ENCODE measurements around the gene CRYGN. TPM values are rescaled to one million over a fixed set of nuclear protein-coding genes. Genes with fewer than 3 reads are reported as not detected.

The CRYGN gene
- total RNA-seq, 1 donor from 2014 or later: not detected

DNA sequence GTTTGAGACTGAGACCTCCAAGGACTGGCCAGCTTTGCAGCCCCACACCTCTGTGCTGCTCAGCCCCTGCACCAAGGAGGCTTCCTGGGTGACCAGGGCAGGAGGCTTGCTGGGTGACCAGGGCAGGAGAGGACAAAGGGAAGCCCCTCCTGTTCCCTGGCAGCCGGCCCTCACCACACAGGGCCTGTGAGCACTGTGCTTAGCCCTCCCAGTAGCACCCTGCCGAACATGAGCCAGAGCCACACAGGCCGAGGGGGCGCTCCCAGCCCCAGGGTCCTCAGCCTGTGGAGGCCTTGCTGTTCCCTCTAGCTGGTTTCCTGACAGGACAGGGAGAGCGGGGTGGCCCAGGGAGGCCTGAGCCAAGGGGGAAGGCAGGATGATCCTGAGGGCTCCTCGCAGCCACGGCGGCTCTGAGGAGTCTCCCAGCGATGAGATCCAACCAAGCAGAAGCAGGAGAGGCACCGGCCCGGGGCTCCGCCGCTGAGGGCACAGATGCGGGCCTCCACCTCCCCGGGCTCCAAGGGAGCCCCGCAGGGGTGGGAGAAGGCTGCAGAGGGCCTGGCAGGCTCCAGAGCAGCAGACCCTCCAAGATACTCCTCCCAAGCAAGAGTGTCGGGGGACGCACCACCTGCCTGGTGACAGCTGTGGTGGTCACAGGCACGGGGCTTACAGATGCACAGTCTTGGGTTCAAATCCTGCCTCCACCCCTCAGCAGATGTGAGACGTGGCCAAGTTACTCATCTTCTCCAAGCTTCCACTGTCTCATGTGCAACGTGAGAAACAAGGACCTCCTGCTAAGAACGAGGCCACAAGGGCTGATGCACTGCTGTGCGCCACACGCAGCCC, 52.6 kb downstream of the CRYGN start:
- H3K9me3 ChIP-seq: no peaks in the 10 kb centered on the region
- H3K27ac ChIP-seq: no peak overlapping the region
- DNase-seq (peak; percentile 60), ATAC-seq (no peak)
- H3K4me1 ChIP-seq: no peaks in the 10 kb centered on the region
- no peak for TF ChIP-seq CTCF (IDR thresholded peaks at IDR 0.05)
- intact Hi-C loops (cut with DNase I): no loop called here
- H3K27me3 ChIP-seq: peaks cover 13% of the 10 kb centered on the region
- no peaks in the 10 kb centered on the region for H3K36me3 ChIP-seq
- H3K4me3 ChIP-seq: no peak overlapping the region

DNA sequence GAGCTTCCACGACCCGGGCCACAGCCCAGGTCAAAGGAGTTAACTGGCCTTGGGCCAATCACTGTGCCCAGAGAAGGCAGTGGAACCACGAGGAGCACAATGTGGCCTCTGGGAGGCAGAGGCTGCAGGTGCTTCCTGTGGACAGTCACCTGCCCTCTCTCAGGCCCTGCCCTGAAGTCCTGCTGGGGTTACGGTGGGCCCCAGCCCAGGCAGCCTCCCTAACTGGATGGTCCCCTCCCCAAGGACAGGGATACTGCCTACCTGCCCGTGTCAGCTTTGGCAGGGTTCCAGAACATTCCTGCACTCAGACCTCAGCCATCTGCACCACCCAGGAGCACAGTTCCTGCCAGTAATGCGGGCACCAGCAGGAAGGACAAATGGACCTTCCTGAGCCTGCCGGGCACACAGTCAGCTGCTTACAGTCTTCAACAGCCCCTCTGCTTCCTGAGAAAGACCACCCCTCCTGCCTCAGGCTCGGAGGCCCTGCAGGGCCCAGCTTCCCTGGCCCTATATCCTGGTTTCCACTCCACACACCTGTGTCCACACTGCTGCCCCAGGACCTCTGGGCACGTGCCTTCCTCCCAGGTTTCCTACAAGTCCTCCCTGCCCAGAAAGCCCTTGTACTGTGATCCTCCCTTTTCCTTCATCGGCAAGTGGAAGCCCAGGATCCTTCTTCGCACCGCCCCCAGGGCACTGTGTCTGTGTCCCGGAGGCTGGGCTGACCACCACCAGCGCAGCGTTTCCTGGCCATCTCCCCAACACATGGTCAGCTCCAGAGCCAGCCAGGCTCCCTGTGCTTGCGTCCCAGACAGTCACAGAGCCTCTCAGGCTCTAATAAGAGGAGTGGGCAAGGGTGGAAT, 53.4 kb downstream of the CRYGN start:
- no peak overlapping the region for H3K27ac ChIP-seq
- no peaks in the 10 kb centered on the region for H3K36me3 ChIP-seq
- DNase-seq: no peak
- intact Hi-C loops (cut with DNase I): no loop called here
- no peak overlapping the region for H3K4me3 ChIP-seq
- H3K9me3 ChIP-seq: no peaks in the 10 kb centered on the region
- TF ChIP-seq CTCF (IDR thresholded peaks at IDR 0.05): no peak
- peak; percentile 7 for ATAC-seq
- H3K27me3 ChIP-seq: peaks cover 21% of the 10 kb centered on the region
- H3K4me1 ChIP-seq: peaks cover 5% of the 10 kb centered on the region

GRCh38 chr7:151385626-151386300, 54.2 kb downstream of the CRYGN start:
- no peak overlapping the region for H3K4me3 ChIP-seq
- H3K27ac ChIP-seq: no peak overlapping the region
- DNase-seq (peak; percentile 62), ATAC-seq (no peak)
- intact Hi-C loops (cut with DNase I): no loop called here
- peaks cover 27% of the 10 kb centered on the region for H3K27me3 ChIP-seq
- TF ChIP-seq CTCF (IDR thresholded peaks at IDR 0.05): no peak
- peaks cover 10% of the 10 kb centered on the region for H3K4me1 ChIP-seq
- no peaks in the 10 kb centered on the region for H3K36me3 ChIP-seq
- H3K9me3 ChIP-seq: no peaks in the 10 kb centered on the region

GRCh38 chr7:151384776-151385625, 54.9 kb downstream of the CRYGN start:
- intact Hi-C loops (cut with DNase I): no loop called here
- H3K4me1 ChIP-seq: peaks cover 10% of the 10 kb centered on the region
- no peak overlapping the region for H3K4me3 ChIP-seq
- ATAC-seq: peak; percentile 40
- H3K36me3 ChIP-seq: no peaks in the 10 kb centered on the region
- TF ChIP-seq CTCF (IDR thresholded peaks at IDR 0.05): no peak
- H3K9me3 ChIP-seq: no peaks in the 10 kb centered on the region
- peak; percentile 78 for DNase-seq
- peaks cover 27% of the 10 kb centered on the region for H3K27me3 ChIP-seq
- no peak overlapping the region for H3K27ac ChIP-seq

DNA sequence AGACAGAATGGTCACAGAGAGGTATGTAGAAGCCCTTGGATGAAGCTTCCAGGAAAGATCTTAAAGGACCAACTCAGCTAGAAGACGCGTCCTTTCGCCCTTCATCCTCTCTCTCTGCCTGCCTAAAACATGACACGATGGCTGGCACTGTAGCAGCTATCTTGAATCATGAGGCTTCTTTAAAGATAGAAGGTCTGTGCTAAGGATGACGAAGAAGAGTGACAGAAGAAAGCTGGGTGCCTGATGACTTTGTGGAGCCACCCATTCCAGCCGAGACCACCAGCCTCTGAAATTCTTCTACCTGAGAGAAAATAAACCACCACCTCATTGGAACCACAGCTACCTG, 55.6 kb downstream of the CRYGN start:
- intact Hi-C loops (cut with DNase I): no loop called here
- Histone ChIP-seq H3K27ac (no peak overlapping the region), H3K36me3 (no peaks in the 10 kb centered on the region), H3K27me3 (peaks cover 27% of the 10 kb centered on the region), H3K4me3 (no peak overlapping the region), H3K9me3 (no peaks in the 10 kb centered on the region), H3K4me1 (peaks cover 10% of the 10 kb centered on the region)
- no peak for TF ChIP-seq CTCF (IDR thresholded peaks at IDR 0.05)
- DNase-seq (no peak), ATAC-seq (no peak)

All from upper lobe of right lung (tissue), 1 donor.